Large intestine (tissue), 3 donors: ENCODE results near the gene SIAH2. TPM values are rescaled to one million over a fixed set of nuclear protein-coding genes. Genes with fewer than 3 reads are reported as not detected.
A peak's percentile ranks its signal among the peaks of the same experiment; 100 is the strongest.

ENCODE experiments used
- DNase-seq, 2 donors: peaks; one replicate each; pipeline versions ENCODE4 v3.0.0 to v3.0.0-alpha.2; 2013
- H3K27ac ChIP-seq: one replicate; pipeline ENCODE4 v1.5.1; 2013; ENCODE audit warnings: low read length
- H3K27me3 ChIP-seq: 2 replicates; pipeline ENCODE4 v1.6.1; 2013; ENCODE audit warnings: low read length; ENCODE audit not compliant: control insufficient read depth, insufficient read depth
- H3K36me3 ChIP-seq: 2 replicates; pipeline ENCODE4 v1.6.1; 2013; ENCODE audit warnings: low read length; ENCODE audit not compliant: control insufficient read depth, insufficient read depth
- H3K4me1 ChIP-seq: one replicate; pipeline ENCODE4 v1.6.1; 2013; ENCODE audit warnings: low read length; ENCODE audit not compliant: control insufficient read depth, insufficient read depth
- H3K4me3 ChIP-seq: one replicate; pipeline ENCODE4 v1.5.1; 2013; ENCODE audit warnings: low read length
- H3K9me3 ChIP-seq: one replicate; pipeline ENCODE4 v1.6.1; 2013; ENCODE audit warnings: mild to moderate bottlenecking, low read depth, low read length, moderate library complexity; ENCODE audit not compliant: control insufficient read depth
- WGBS: methylation state at CpG from one replicate; pipeline ENCODE4 v1.1.5; 2013; ENCODE audit warnings: low lambda C conversion rate; ENCODE audit not compliant: insufficient coverage; 5-methylcytosine and 5-hydroxymethylcytosine counted together
- polyA plus RNA-seq: library from polyadenylated mRNA; unstranded; fragments of 120-200 nt; gene quantifications from one replicate; pipeline ENCODE4 v1.2.1, GENCODE V29; 2013

The SIAH2 gene
- polyA plus RNA-seq, 1 donor: 19.7 TPM

- Histone ChIP-seq H3K27ac (no peak overlapping the region), H3K27me3 (no peaks in the 10 kb centered on the region), H3K4me1 (peaks cover 9% of the 10 kb centered on the region), H3K9me3 (no peaks in the 10 kb centered on the region), H3K4me3 (no peak overlapping the region), H3K36me3 (no peaks in the 10 kb centered on the region)
- no CpG with 5 or more reads among the region's 3 CpGs for WGBS
- DNase-seq: no peak
Measured at GRCh38 chr3:150720444-150720843, 42.5 kb downstream of the SIAH2 start.

GRCh38 chr3:150710097-150710496 is 52.9 kb downstream of the SIAH2 start:
- Histone ChIP-seq H3K27ac (no peak overlapping the region), H3K36me3 (no peaks in the 10 kb centered on the region), H3K4me3 (no peak overlapping the region), H3K27me3 (no peaks in the 10 kb centered on the region), H3K9me3 (no peaks in the 10 kb centered on the region), H3K4me1 (no peaks in the 10 kb centered on the region)
- no CpG with 5 or more reads among the region's 2 CpGs for WGBS
- no peak for DNase-seq

DNA sequence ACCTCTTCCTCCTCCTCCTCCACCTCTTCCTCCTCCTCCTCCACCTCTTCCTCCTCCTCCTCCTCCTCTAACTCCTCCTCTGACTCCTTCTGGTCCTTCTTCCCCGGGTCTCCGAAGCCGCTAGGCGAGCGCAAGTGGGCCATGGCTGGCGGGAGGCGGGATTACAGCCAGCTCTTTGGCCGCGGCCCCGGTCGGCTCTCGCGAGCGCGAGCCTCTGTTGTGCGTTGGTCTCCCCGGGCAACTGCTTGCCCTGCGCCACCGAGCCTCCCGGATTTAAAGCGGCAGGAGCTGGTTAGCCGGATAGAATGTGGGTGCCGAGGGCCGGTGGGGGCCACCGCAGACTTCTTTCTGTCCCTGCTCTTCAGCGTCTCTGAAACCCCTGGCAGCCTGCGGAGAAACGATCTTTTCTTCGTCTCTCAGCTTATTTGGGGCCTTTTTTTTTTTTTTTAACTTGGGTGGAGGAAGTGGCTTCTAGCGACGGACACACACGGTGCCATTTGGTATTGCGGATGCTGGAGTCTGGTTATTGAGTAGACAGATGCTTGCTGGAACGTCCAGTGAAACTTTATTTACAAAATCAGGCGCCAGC is 59.1 kb downstream of the SIAH2 start, which contains the start of gene ERICH6:
Gene ERICH6 (minus strand): TSS at position 165 of the 589 bp plus-strand sequence. CDS start 22 bp downstream, at position 143.
- 0% methylated on average over 6 of the region's 35 CpGs for WGBS
- peak; percentile 85 to 93 for DNase-seq
- peak within 1 kb of the TSS; percentile 49 for H3K27ac ChIP-seq
- H3K9me3 ChIP-seq: no peaks in the 10 kb centered on the region
- no peaks in the 10 kb centered on the region for H3K4me1 ChIP-seq
- no peaks in the 10 kb centered on the region for H3K27me3 ChIP-seq
- peak within 1 kb of the TSS; percentile 71 for H3K4me3 ChIP-seq
- no peaks in the 10 kb centered on the region for H3K36me3 ChIP-seq

GRCh38 chr3:150703299-150703755 is 59.6 kb downstream of the SIAH2 start:
- Histone ChIP-seq H3K27me3 (no peaks in the 10 kb centered on the region), H3K27ac (peak overlapping the region; percentile 1), H3K4me3 (peak overlapping the region; percentile 71), H3K36me3 (no peaks in the 10 kb centered on the region), H3K4me1 (no peaks in the 10 kb centered on the region), H3K9me3 (no peaks in the 10 kb centered on the region)
- peak in 1 of 2 donors; percentile 51 for DNase-seq
- WGBS: no CpG with 5 or more reads among the region's 29 CpGs

GRCh38 chr3:150699068-150699639 is 63.8 kb downstream of the SIAH2 start:
- Histone ChIP-seq H3K27ac (no peak overlapping the region), H3K36me3 (no peaks in the 10 kb centered on the region), H3K27me3 (no peaks in the 10 kb centered on the region), H3K9me3 (no peaks in the 10 kb centered on the region), H3K4me1 (no peaks in the 10 kb centered on the region), H3K4me3 (no peak overlapping the region)
- WGBS: no CpG with 5 or more reads among the region's 2 CpGs
- peak in 1 of 2 donors; percentile 22 for DNase-seq

GRCh38 chr3:150697646-150698045 is 65.3 kb downstream of the SIAH2 start:
- no peaks in the 10 kb centered on the region for H3K27me3 ChIP-seq
- no peaks in the 10 kb centered on the region for H3K36me3 ChIP-seq
- no peaks in the 10 kb centered on the region for H3K4me1 ChIP-seq
- no peak for DNase-seq
- H3K4me3 ChIP-seq: no peak overlapping the region
- no peaks in the 10 kb centered on the region for H3K9me3 ChIP-seq
- H3K27ac ChIP-seq: no peak overlapping the region

- H3K36me3 ChIP-seq: no peaks in the 10 kb centered on the region
- no peak overlapping the region for H3K4me3 ChIP-seq
- H3K9me3 ChIP-seq: no peaks in the 10 kb centered on the region
- no peak overlapping the region for H3K27ac ChIP-seq
- no CpG with 5 or more reads among the region's 2 CpGs for WGBS
- no peaks in the 10 kb centered on the region for H3K4me1 ChIP-seq
- DNase-seq: no peak
- H3K27me3 ChIP-seq: no peaks in the 10 kb centered on the region
Measured at GRCh38 chr3:150691414-150692040, 71.4 kb downstream of the SIAH2 start.

Other genes starting within 250 kb of the SIAH2 start
- 145 TPM for gene SERP1, start 216.7 kb downstream of the SIAH2 start, polyA plus RNA-seq
- 134 TPM for gene EIF2A, start 216.4 kb downstream of the SIAH2 start, polyA plus RNA-seq
- gene SELENOT, start 159.8 kb downstream of the SIAH2 start, polyA plus RNA-seq: 79.3 TPM
- gene ERICH6, start 59.2 kb downstream of the SIAH2 start, polyA plus RNA-seq: 0.09 TPM
- 0.91 TPM for gene MINDY4B, start 142.3 kb upstream of the SIAH2 start, polyA plus RNA-seq
- 8.7 TPM for gene CLRN1, start 209.6 kb upstream of the SIAH2 start, polyA plus RNA-seq